PC-3 (cell line): ENCODE results near the gene SEC22B.
"Not testable (repeated sequence)": the region's sequence is repeated elsewhere in the genome, so short reads cannot be mapped to it uniquely, and the experiment has no call there.

Experiments used
- CTCF ChIP-seq: fragments of 300-600 bp; sonication (generic); conservative IDR thresholded peaks from 2 replicates; pipeline ENCODE4 v1.5.1; 2017; ENCODE audit warnings: antibody characterized with exemption, low read depth, mild to moderate bottlenecking, low read length
- EZH2 ChIP-seq: fragments of 300-600 bp; sonication (generic); IDR thresholded peaks from one replicate; pipeline ENCODE4 v1.6.1; 2017; ENCODE audit warnings: antibody characterized with exemption, mild to moderate bottlenecking, low read length; ENCODE audit not compliant: unreplicated experiment

GRCh38 chr1:120145806-120146205 is 30.5 kb downstream of the SEC22B start:
- peak; percentile 24; the same call in 1 of the 2 replicates for TF ChIP-seq CTCF
- not testable (repeated sequence) for TF ChIP-seq EZH2
